Frontal cortex (tissue), 4 donors: ENCODE data around the gene MMP25. TPM values are rescaled to one million over a fixed set of nuclear protein-coding genes. Genes with fewer than 3 reads are reported as not detected.

Experiments used
- DNase-seq, 2 donors: peaks; one replicate each; pipeline ENCODE4 v3.0.0; 2012; ENCODE audit warnings: low spot score in 2 of 2
- FAIRE-seq: peaks from 2 replicates; lab custom pipeline; 2012; peaks lifted over from hg19 to GRCh38; lab: Jason Lieb, UNC
- small RNA-seq: library from RNA; depleted of rRNA; stranded (forward); fragments of <200 nt; gene quantifications from one replicate; pipeline ENCODE3, GENCODE V24; 2014
- total RNA-seq: library from RNA; depleted of rRNA; stranded (reverse); fragments of >200 nt; gene quantifications from one replicate; pipeline ENCODE4 v1.2.3, GENCODE V29; 2014
- donor health status: control.
- donor health status: control.
- donor health status: control.

Gene MMP25
- total RNA-seq, 1 donor from 2014 or later = 0.41 TPM

- no peak for FAIRE-seq
- peak; percentile 36 to 39 for DNase-seq
Observed at GRCh38 chr16:3101841-3102470, 55.6 kb downstream of the MMP25 start.

- FAIRE-seq = no peak
Observed at GRCh38 chr16:3106205-3106928, 60.0 kb downstream of the MMP25 start.

More at GRCh38 chr16:3106205-3106928, 60.0 kb downstream of the MMP25 start:
- peak; percentile 90 to 99 for DNase-seq

Small RNAs within 50 kb of the gene (small RNA-seq; reads per million reads assigned to genes)
- 0.20 reads per million for gene RNU1-22P

Other genes with a start within 250 kb of the MMP25 start
- gene PRSS41, start 248.1 kb upstream of the MMP25 start, total RNA-seq = not detected
- gene PRSS21, start 229.3 kb upstream of the MMP25 start, total RNA-seq = not detected
- not detected for gene ZG16B, start 216.3 kb upstream of the MMP25 start, total RNA-seq
- gene PRSS22, start 188.4 kb upstream of the MMP25 start, total RNA-seq = not detected
- 46.5 TPM for gene FLYWCH2, start 163.3 kb upstream of the MMP25 start, total RNA-seq
- gene FLYWCH1, start 134.6 kb upstream of the MMP25 start, total RNA-seq = 22.8 TPM
- not detected for gene KREMEN2, start 82.3 kb upstream of the MMP25 start, total RNA-seq
- 18.3 TPM for gene PAQR4, start 77.2 kb upstream of the MMP25 start, total RNA-seq
- gene PKMYT1, start 66.1 kb upstream of the MMP25 start, total RNA-seq = 1.2 TPM
- not detected for gene CLDN9, start 33.6 kb upstream of the MMP25 start, total RNA-seq
- 0.41 TPM for gene CLDN6, start 28.4 kb upstream of the MMP25 start, total RNA-seq
- gene TNFRSF12A, start 26.2 kb upstream of the MMP25 start, total RNA-seq = 0.82 TPM
- gene HCFC1R1, start 22.6 kb upstream of the MMP25 start, total RNA-seq = 15.5 TPM
- 6.1 TPM for gene THOC6, start 22.5 kb upstream of the MMP25 start, total RNA-seq
- not detected for gene BICDL2, start 9.6 kb upstream of the MMP25 start, total RNA-seq
- 0.82 TPM for gene IL32, start 19.1 kb downstream of the MMP25 start, total RNA-seq
- gene ZSCAN10, start 52.7 kb downstream of the MMP25 start, total RNA-seq = not detected
- 17.9 TPM for gene ZNF205, start 66.0 kb downstream of the MMP25 start, total RNA-seq
- gene ZNF213, start 88.5 kb downstream of the MMP25 start, total RNA-seq = 6.9 TPM
- gene OR1F1, start 141.6 kb downstream of the MMP25 start, total RNA-seq = 0.41 TPM
- 16.7 TPM for gene ZNF200, start 188.6 kb downstream of the MMP25 start, total RNA-seq
- gene MEFV, start 210.1 kb downstream of the MMP25 start, total RNA-seq = under 0.01 TPM
- 45.7 TPM for gene ZNF263, start 236.9 kb downstream of the MMP25 start, total RNA-seq